ENCODE data around the gene MYB. TPM values are rescaled to one million over a fixed set of nuclear protein-coding genes. Genes with fewer than 3 reads are reported as not detected.

MYB gene
- total RNA-seq, 1 donor from 2014 or later, result 0.24 TPM

GRCh38 chr6:135183532-135184440 lies 2.7 kb downstream of the MYB start:
- DNase-seq (ENCODE audit: low spot score), result no peak
- intact Hi-C loops (cut with DNase I), result no loop called here

- intact Hi-C loops (cut with DNase I), result no loop called here
- DNase-seq (ENCODE audit: low spot score), result no peak
Observed at GRCh38 chr6:135185483-135185882, 4.4 kb downstream of the MYB start.

- DNase-seq (ENCODE audit: low spot score), result no peak
- intact Hi-C loops (cut with DNase I), result no loop called here
Observed at GRCh38 chr6:135186255-135186654, 5.1 kb downstream of the MYB start.

GRCh38 chr6:135187372-135187771 lies 6.3 kb downstream of the MYB start:
- intact Hi-C loops (cut with DNase I), result no loop called here
- DNase-seq (ENCODE audit: low spot score), result no peak

GRCh38 chr6:135188718-135189117 lies 7.6 kb downstream of the MYB start:
- intact Hi-C loops (cut with DNase I), result no loop called here

GRCh38 chr6:135189344-135189743 lies 8.2 kb downstream of the MYB start:
- intact Hi-C loops (cut with DNase I), result no loop called here
- no peak for DNase-seq (ENCODE audit: low spot score)

More at GRCh38 chr6:135188718-135189117, 7.6 kb downstream of the MYB start:
- DNase-seq (ENCODE audit: low spot score), result no peak

GRCh38 chr6:135191508-135192255 lies 10.6 kb downstream of the MYB start:
- intact Hi-C loops (cut with DNase I), result no loop called here
- DNase-seq (ENCODE audit: low spot score), result no peak

GRCh38 chr6:135192256-135193174 lies 11.4 kb downstream of the MYB start:
- intact Hi-C loops (cut with DNase I), result no loop called here

GRCh38 chr6:135193221-135193620 lies 12.1 kb downstream of the MYB start:
- intact Hi-C loops (cut with DNase I), result no loop called here
- no peak for DNase-seq (ENCODE audit: low spot score)

More at GRCh38 chr6:135192256-135193174, 11.4 kb downstream of the MYB start:
- DNase-seq (ENCODE audit: low spot score), result no peak

- DNase-seq (ENCODE audit: low spot score), result no peak
- intact Hi-C loops (cut with DNase I), result no loop called here
Observed at GRCh38 chr6:135195041-135195440, 13.9 kb downstream of the MYB start.

GRCh38 chr6:135195522-135195921 lies 14.4 kb downstream of the MYB start:
- no peak for DNase-seq (ENCODE audit: low spot score)
- intact Hi-C loops (cut with DNase I), result no loop called here

GRCh38 chr6:135196739-135197510 lies 15.8 kb downstream of the MYB start:
- intact Hi-C loops (cut with DNase I), result no loop called here
- DNase-seq (ENCODE audit: low spot score), result no peak

- DNase-seq (ENCODE audit: low spot score), result no peak
- intact Hi-C loops (cut with DNase I), result no loop called here
Observed at GRCh38 chr6:135202836-135203235, 21.7 kb downstream of the MYB start.

- no peak for DNase-seq (ENCODE audit: low spot score)
- intact Hi-C loops (cut with DNase I), result no loop called here
Observed at GRCh38 chr6:135204951-135205350, 23.8 kb downstream of the MYB start.

- no peak for DNase-seq (ENCODE audit: low spot score)
- intact Hi-C loops (cut with DNase I), result no loop called here
Observed at GRCh38 chr6:135209803-135210202, 28.7 kb downstream of the MYB start.

GRCh38 chr6:135210632-135211305 lies 29.7 kb downstream of the MYB start:
- DNase-seq (ENCODE audit: low spot score), result no peak
- intact Hi-C loops (cut with DNase I), result no loop called here

GRCh38 chr6:135211306-135211702 lies 30.2 kb downstream of the MYB start:
- no peak for DNase-seq (ENCODE audit: low spot score)
- intact Hi-C loops (cut with DNase I), result no loop called here

- intact Hi-C loops (cut with DNase I), result no loop called here
- DNase-seq (ENCODE audit: low spot score), result no peak
Observed at GRCh38 chr6:135212020-135212806, 31.1 kb downstream of the MYB start.
